Mucosa of stomach (tissue), 1 donor: ENCODE measurements around the gene YJU2.

ENCODE experiments used
- H3K27me3 ChIP-seq: one replicate; pipeline ENCODE4 v1.7.0; 2013; ENCODE audit warnings: mild to moderate bottlenecking, low read length; ENCODE audit not compliant: control insufficient read depth, insufficient read depth
- H3K36me3 ChIP-seq: one replicate; pipeline ENCODE4 v1.7.0; 2013; ENCODE audit warnings: low read length; ENCODE audit not compliant: control insufficient read depth, insufficient read depth
- H3K4me1 ChIP-seq: one replicate; pipeline ENCODE4 v1.7.0; 2013; ENCODE audit warnings: mild to moderate bottlenecking, low read length; ENCODE audit not compliant: control insufficient read depth, insufficient read depth
- H3K4me3 ChIP-seq: one replicate; pipeline ENCODE4 v1.7.0; 2013; ENCODE audit warnings: low read length
- H3K9ac ChIP-seq: one replicate; pipeline ENCODE4 v1.7.0; 2013; ENCODE audit warnings: mild to moderate bottlenecking, low read length, moderate library complexity
- H3K9me3 ChIP-seq: one replicate; pipeline ENCODE4 v1.7.0; 2013; ENCODE audit warnings: mild to moderate bottlenecking, low read length, moderate library complexity; ENCODE audit not compliant: control insufficient read depth
- donor health status: Pancreatic carcinoma.

Gene YJU2

GRCh38 chr19:4310247-4311121 is 63.6 kb downstream of the YJU2 start:
- Histone ChIP-seq H3K4me3 (no peak overlapping the region), H3K9ac (no peak overlapping the region), H3K9me3 (no peaks in the 10 kb centered on the region), H3K27me3 (no peaks in the 10 kb centered on the region), H3K4me1 (no peaks in the 10 kb centered on the region), H3K36me3 (no peaks in the 10 kb centered on the region)

- no peak overlapping the region for H3K4me3 ChIP-seq
- H3K9me3 ChIP-seq = no peaks in the 10 kb centered on the region
- H3K4me1 ChIP-seq = no peaks in the 10 kb centered on the region
- no peaks in the 10 kb centered on the region for H3K27me3 ChIP-seq
- H3K9ac ChIP-seq = no peak overlapping the region
- no peaks in the 10 kb centered on the region for H3K36me3 ChIP-seq
Observed at GRCh38 chr19:4313847-4314490, 67.1 kb downstream of the YJU2 start.

DNA sequence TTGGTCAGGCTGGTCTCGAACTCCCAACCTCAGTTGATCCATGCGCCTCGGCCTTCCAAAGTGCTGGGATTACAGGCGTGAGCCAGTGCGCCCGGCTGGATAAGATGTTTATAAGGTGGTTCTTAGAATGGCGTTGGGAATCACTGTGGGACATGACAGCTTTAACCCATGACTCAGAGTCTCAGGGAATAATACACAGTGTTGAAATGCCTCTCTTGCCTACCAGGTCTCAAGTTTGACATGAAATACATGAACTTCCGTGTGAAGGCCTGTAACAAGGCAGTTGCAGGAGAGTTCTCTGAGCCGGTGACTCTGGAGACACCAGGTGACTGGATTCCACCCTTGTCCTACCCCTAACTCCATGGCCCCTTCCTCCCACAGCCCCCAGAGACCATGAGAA is 70.1 kb downstream of the YJU2 start:
- H3K4me3 ChIP-seq = no peak overlapping the region
- no peaks in the 10 kb centered on the region for H3K36me3 ChIP-seq
- no peak overlapping the region for H3K9ac ChIP-seq
- H3K27me3 ChIP-seq = no peaks in the 10 kb centered on the region
- H3K4me1 ChIP-seq = no peaks in the 10 kb centered on the region
- no peaks in the 10 kb centered on the region for H3K9me3 ChIP-seq

DNA sequence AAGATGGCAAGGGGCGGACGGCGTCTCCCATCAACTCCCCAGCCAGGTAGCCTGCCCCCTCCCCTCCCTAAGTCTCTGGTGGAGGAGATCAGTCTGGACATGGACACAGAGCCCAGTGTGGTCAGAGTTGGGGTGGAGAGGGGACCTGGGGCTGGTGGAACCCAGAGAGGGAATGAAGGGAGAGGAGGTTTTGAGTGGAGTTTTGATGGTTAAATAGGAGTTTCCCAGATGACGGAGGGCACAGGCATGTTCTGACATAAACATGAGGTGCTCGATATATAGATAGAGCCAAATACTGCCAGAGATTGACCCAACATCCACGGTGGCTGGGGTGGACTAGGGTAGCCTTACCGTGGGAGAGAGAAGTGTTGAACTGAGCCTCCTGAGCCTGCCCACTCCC is 71.6 kb downstream of the YJU2 start:
- Histone ChIP-seq H3K4me1 (no peaks in the 10 kb centered on the region), H3K9ac (no peak overlapping the region), H3K27me3 (no peaks in the 10 kb centered on the region), H3K9me3 (no peaks in the 10 kb centered on the region), H3K4me3 (no peak overlapping the region), H3K36me3 (no peaks in the 10 kb centered on the region)
